HCT116 (cell line): ENCODE results near the gene ADAD2.
A peak's percentile ranks its signal among the peaks of the same experiment; 100 is the strongest.

Experiments used
- CBX3 ChIP-seq: IDR thresholded peaks from 2 replicates; pipeline ENCODE4 v1.6.1; 2012; ENCODE audit warnings: low read depth
- CEBPB ChIP-seq: IDR thresholded peaks from 2 replicates; pipeline ENCODE4 v1.6.1; 2012; ENCODE audit warnings: low read depth
- ELF1 ChIP-seq: IDR thresholded peaks from 2 replicates; pipeline ENCODE4 v1.6.1; 2012; ENCODE audit warnings: low read depth, borderline replicate concordance
- EZH2 ChIP-seq: fragments of 200-600 bp; sonication (generic); IDR thresholded peaks from 2 replicates; pipeline ENCODE4 v1.6.1; 2017; ENCODE audit warnings: antibody characterized with exemption, mixed run types
- FOSL1 ChIP-seq: IDR thresholded peaks from 2 replicates; pipeline ENCODE4 v1.6.1; 2012; ENCODE audit warnings: low read depth
- POLR2A ChIP-seq: IDR thresholded peaks from 2 replicates; pipeline ENCODE4 v1.7.0; 2011; ENCODE audit warnings: borderline replicate concordance; ENCODE audit not compliant: insufficient read depth, insufficient read length; ENCODE audit errors: extremely low read depth
- SIN3A ChIP-seq: IDR thresholded peaks from 2 replicates; pipeline ENCODE4 v1.6.1; 2012; ENCODE audit warnings: low read depth
- TCF7L2 ChIP-seq: IDR thresholded peaks from 2 replicates; pipeline ENCODE4 v1.7.0; 2011; ENCODE audit warnings: borderline replicate concordance, inconsistent platforms; ENCODE audit not compliant: insufficient read depth, insufficient read length; ENCODE audit errors: extremely low read depth
- YY1 ChIP-seq: IDR thresholded peaks from 2 replicates; pipeline ENCODE4 v1.6.1; 2011; ENCODE audit warnings: low read length, low read depth, moderate library complexity, mild to moderate bottlenecking; ENCODE audit not compliant: insufficient replicate concordance; ENCODE audit errors: extremely low read depth
- ZNF274 ChIP-seq: fragments of 200-500 bp; sonication (Bioruptor generic); IDR thresholded peaks from 2 replicates; pipeline ENCODE4 v1.6.1; 2014; ENCODE audit warnings: mild to moderate bottlenecking, low read depth, low read length, inconsistent platforms
- TF ChIP-seq, protein P1 (sequence below), 3 experiments: fragments of 200-600 bp in 1 of 3; sonication (generic) in 1 of 3; IDR thresholded peaks in 2 of 3; conservative IDR thresholded peaks in 1 of 3; 2 replicates each; pipeline ENCODE4 v1.5.1; 2012 to 2017; ENCODE audit warnings: low read depth in 2 of 3, low read length in 2 of 3, antibody characterized with exemption in 1 of 3, borderline replicate concordance in 1 of 3, control low read depth in 1 of 3, mild to moderate bottlenecking in 1 of 3, mixed read lengths in 1 of 3, mixed run types in 1 of 3, moderate library complexity in 1 of 3; ENCODE audit not compliant: insufficient read depth in 1 of 3
- TF ChIP-seq, protein P2 (sequence below): IDR thresholded peaks from 2 replicates; pipeline ENCODE4 v1.6.1; 2012

DNA sequence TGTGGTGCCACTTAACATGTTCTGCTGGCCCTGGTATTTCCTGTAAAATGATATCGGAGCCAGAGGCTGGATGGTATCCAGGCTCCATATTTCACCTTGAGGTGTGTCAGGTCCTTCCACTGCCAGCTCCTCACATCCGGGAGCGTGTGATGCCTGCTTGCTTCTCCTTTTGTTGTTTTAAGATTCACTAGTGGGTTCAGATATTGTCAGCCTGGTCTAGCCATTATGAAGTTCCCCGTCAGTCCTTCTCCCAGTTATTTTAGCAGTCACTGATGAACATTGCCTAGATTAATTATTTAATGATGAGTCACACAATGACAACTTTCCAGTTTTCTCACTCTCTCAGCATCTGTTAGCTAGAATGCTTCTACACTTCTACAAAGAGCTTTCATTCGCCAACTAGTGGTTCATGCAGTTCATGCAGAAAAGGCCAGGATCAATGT lies 34.6 kb upstream of the ADAD2 start:
- TF ChIP-seq ELF1 (no peak), POLR2A (no peak), EZH2 (no peak), FOSL1 (no peak), YY1 (no peak), ZNF274 (no peak), SIN3A (no peak), CBX3 (no peak; the same call in 1 of the 2 replicates), CEBPB (no peak), TCF7L2 (no peak)
- TF ChIP-seq, protein P1, sequence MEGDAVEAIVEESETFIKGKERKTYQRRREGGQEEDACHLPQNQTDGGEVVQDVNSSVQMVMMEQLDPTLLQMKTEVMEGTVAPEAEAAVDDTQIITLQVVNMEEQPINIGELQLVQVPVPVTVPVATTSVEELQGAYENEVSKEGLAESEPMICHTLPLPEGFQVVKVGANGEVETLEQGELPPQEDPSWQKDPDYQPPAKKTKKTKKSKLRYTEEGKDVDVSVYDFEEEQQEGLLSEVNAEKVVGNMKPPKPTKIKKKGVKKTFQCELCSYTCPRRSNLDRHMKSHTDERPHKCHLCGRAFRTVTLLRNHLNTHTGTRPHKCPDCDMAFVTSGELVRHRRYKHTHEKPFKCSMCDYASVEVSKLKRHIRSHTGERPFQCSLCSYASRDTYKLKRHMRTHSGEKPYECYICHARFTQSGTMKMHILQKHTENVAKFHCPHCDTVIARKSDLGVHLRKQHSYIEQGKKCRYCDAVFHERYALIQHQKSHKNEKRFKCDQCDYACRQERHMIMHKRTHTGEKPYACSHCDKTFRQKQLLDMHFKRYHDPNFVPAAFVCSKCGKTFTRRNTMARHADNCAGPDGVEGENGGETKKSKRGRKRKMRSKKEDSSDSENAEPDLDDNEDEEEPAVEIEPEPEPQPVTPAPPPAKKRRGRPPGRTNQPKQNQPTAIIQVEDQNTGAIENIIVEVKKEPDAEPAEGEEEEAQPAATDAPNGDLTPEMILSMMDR (IDR thresholded peaks at IDR 0.05 in 2 of 3, conservative IDR thresholded peaks at IDR 0.05 in 1 of 3; ENCODE audit: borderline replicate concordance in 1 of 3, insufficient read depth in 1 of 3, low read depth in 2 of 3, low read length in 2 of 3): 0 out of 6 replicates have a peak, but pooled peaks of 1 of the 3 experiments have one; percentile 17
- TF ChIP-seq, protein P2, sequence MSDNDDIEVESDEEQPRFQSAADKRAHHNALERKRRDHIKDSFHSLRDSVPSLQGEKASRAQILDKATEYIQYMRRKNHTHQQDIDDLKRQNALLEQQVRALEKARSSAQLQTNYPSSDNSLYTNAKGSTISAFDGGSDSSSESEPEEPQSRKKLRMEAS: 0 out of 2 replicates have a peak, but pooled peaks have one; percentile 13
